Brain microvascular endothelial cell (primary cell): ENCODE data around the gene CIROP.
"Not testable (repeated sequence)": the region's sequence is repeated elsewhere in the genome, so short reads cannot be mapped to it uniquely, and the experiment has no call there.

Experiments used
- DNase-seq: peaks from one replicate; pipeline ENCODE4 v3.0.0-alpha.2; 2020
- H3K27ac ChIP-seq: fragments of 250-450 bp; sonication (Bioruptor Pico); 2 replicates; pipeline ENCODE4 v1.5.1; 2020; ENCODE audit warnings: mild to moderate bottlenecking, moderate library complexity
- H3K27me3 ChIP-seq: fragments of 250-450 bp; sonication (Bioruptor Pico); replicated peaks from 2 replicates; pipeline ENCODE4 v1.5.1; 2020; ENCODE audit warnings: mild to moderate bottlenecking
- H3K36me3 ChIP-seq: fragments of 250-450 bp; sonication (Bioruptor Pico); replicated peaks from 2 replicates; pipeline ENCODE4 v1.5.1; 2020; ENCODE audit warnings: mild to moderate bottlenecking
- H3K4me3 ChIP-seq: 2 replicates; pipeline ENCODE4 v1.5.1; 2011; ENCODE audit warnings: low read depth, mild to moderate bottlenecking, control low read depth, low read length, moderate library complexity
- in situ Hi-C: cut with HindIII; loops from 2 replicates; pipeline ENCODE4 v1.10.0; 2017; ENCODE audit warnings: low sequenced_read_pairs, low pct_ligation_motif_present
- TF ChIP-seq, protein P1 (sequence below): IDR thresholded peaks from 2 replicates; pipeline ENCODE4 v1.5.1; 2011; ENCODE audit warnings: low read depth, mild to moderate bottlenecking, moderate library complexity, low read length, control low read depth, inconsistent platforms; ENCODE audit errors: missing control alignments

The CIROP gene

DNA sequence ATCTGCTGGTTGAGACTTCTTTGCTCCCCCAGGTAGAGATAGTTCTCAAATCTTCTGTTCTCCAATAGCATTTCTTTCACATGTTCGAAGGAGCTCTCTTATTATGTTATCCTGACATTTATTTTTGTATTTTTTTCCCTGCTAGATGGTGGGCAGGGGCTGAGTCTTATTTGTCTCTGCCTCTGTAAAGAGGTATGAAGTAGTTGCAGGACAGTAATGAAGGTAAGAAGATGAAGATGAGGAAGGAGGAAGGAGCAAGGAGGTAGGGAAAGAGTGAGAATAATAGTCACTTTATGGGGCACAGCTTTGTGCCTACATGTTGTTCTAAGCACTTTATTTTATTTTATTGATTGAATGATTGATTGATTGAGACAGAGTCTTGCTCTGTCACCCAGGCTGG lies 5.0 kb upstream of the CIROP start:
- in situ Hi-C loops, result no loop called here
- H3K4me3 ChIP-seq, result no peak overlapping the region
- no peak for DNase-seq
- TF ChIP-seq, protein P1, sequence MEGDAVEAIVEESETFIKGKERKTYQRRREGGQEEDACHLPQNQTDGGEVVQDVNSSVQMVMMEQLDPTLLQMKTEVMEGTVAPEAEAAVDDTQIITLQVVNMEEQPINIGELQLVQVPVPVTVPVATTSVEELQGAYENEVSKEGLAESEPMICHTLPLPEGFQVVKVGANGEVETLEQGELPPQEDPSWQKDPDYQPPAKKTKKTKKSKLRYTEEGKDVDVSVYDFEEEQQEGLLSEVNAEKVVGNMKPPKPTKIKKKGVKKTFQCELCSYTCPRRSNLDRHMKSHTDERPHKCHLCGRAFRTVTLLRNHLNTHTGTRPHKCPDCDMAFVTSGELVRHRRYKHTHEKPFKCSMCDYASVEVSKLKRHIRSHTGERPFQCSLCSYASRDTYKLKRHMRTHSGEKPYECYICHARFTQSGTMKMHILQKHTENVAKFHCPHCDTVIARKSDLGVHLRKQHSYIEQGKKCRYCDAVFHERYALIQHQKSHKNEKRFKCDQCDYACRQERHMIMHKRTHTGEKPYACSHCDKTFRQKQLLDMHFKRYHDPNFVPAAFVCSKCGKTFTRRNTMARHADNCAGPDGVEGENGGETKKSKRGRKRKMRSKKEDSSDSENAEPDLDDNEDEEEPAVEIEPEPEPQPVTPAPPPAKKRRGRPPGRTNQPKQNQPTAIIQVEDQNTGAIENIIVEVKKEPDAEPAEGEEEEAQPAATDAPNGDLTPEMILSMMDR, result no peak
- H3K27me3 ChIP-seq, result peaks cover 4% of the 10 kb centered on the region
- H3K27ac ChIP-seq, result no peak overlapping the region
- no peaks in the 10 kb centered on the region for H3K36me3 ChIP-seq

DNA sequence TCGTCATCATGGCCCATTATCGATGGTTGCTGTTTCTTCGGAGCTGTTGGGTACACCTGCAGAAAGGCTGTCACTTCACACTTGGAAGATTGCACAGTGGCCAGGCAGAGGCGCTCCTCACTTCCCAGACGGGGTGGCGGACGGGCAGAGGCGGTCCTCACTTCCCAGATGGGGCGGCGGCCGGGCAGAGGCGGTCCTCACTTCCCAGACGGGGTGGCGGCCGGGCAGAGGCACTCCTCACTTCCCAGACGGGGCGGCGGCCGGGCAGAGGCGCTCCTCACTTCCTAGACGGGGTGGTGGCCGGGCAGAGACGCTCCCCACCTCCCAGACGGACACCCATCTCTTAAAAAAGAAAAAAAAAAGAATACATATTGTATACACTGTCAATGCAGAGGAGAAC lies 3.4 kb upstream of the CIROP start:
- H3K36me3 ChIP-seq, H3K4me3 ChIP-seq, H3K27ac ChIP-seq, DNase-seq, H3K27me3 ChIP-seq, in situ Hi-C loops: not testable (repeated sequence)

DNA sequence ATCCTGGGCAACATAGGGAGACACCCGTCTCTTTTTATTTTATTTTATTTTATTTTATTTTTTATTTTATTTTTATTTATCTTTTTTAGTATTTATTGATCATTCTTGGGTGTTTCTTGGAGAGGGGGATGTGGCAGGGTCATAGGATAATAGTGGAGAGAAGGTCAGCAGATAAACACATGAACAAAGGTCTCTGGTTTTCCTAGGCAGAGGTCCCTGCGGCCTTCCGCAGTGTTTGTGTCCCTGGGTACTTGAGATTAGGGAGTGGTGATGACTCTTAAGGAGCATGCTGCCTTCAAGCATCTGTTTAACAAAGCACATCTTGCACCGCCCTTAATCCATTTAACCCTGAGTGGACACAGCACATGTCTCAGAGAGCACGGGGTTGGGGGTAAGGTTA lies 2.8 kb upstream of the CIROP start:
- H3K27ac ChIP-seq, DNase-seq, H3K4me3 ChIP-seq, H3K27me3 ChIP-seq, in situ Hi-C loops, H3K36me3 ChIP-seq: not testable (repeated sequence)

DNA sequence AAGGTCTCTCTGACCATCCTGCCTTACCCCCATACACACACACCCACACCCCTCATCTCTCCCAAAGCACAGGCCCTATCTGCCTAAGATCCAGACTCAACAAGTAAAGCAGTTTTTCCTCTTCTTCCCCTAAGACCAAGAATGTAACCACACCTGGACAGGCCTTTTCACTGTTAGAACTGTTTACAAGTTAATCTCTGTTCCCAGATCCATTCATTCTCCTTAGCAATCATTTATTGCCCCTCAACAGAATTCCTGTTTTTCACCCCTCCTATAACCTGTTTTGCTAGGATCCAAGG lies 1.9 kb upstream of the CIROP start:
- H3K4me3 ChIP-seq, result no peak overlapping the region

DNA sequence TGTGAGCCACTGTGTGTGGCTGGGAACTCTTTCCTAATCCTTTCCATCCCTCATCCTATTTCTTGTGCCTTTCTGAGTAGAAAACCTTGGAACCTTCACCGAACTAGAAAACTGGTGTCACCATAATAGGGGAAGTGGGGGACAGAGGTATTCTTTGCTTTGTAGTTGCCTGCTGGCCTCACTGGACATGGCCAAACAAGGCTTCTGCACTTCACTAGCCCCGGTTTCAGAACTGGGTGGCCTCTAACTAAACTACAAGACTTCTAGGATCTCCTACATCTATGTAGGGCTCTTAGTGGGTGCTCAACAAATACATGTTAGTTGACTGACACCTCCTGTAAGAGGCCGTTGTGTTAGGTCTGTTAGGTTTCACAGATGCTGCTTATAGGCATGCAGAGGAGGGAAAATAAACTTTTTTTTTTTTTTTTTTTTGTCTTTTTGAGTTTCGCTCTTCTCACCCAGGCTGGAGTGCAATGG lies 597 bp upstream of the CIROP start:
- no peak overlapping the region for H3K4me3 ChIP-seq
- in situ Hi-C loops, result no loop called here
- no peak overlapping the region for H3K27ac ChIP-seq
- no peak for DNase-seq
- TF ChIP-seq, protein P1, result no peak
- no peaks in the 10 kb centered on the region for H3K27me3 ChIP-seq
- H3K36me3 ChIP-seq, result no peaks in the 10 kb centered on the region

More for the DNA sequence above, 1.9 kb upstream of the CIROP start:
- no peak for DNase-seq
- in situ Hi-C loops, result no loop called here
- no peak overlapping the region for H3K27ac ChIP-seq
- H3K36me3 ChIP-seq, result no peaks in the 10 kb centered on the region
- TF ChIP-seq, protein P1, result no peak
- H3K27me3 ChIP-seq, result peaks cover 4% of the 10 kb centered on the region

DNA sequence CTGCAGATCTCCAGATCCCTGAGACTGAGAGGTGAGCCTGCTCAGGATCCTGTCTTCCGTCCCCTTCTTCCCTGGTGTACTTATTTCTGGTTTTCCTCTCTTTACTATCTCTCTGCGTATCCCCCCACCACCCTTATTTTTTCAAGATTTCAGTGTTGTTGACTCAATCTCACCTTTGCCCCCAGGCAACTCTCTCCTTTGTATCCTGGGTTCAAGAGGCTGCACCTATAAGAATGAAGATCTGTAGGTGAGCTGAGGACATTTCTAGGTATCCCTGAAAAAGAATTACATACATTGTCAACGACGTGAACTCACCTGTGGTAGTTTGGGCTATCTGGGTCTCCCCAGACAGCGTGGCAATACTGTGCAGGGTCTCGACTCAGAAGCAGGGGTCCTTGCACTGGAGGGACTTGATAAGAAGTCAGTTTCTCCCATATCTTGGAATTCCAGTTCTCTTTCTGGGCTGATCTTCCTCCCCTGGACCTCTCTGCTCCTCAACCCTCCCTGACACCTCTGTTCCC lies 659 bp downstream of the CIROP start:
- no peak for DNase-seq
- Histone ChIP-seq H3K4me3 (no peak overlapping the region), H3K27me3 (no peaks in the 10 kb centered on the region), H3K36me3 (no peaks in the 10 kb centered on the region), H3K27ac (no peak overlapping the region)
- TF ChIP-seq, protein P1, result no peak
- in situ Hi-C loops, result no loop called here

DNA sequence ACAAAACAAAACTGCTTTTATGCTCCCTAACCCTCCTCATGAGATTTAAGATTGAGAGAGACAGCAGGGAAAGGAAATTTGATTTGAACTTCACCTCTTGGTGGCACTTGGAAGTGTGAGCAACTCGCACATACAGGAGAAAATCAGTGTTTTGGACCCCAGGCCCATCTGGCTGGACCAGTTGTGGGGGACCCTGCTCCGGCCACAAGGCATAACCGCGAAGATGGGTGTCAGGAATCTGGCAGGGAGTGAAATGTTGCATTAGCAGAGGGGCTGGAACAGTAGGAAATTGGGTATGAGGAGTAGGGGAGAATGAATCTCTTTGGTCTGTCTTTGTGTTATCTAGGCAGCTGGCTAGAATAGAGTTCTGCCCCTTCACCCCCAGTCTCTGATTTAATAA lies 1.2 kb downstream of the CIROP start:
- Histone ChIP-seq H3K27me3 (no peaks in the 10 kb centered on the region), H3K4me3 (no peak overlapping the region), H3K27ac (no peak overlapping the region), H3K36me3 (no peaks in the 10 kb centered on the region)
- TF ChIP-seq, protein P1, result no peak
- DNase-seq, result no peak
- in situ Hi-C loops, result no loop called here
